Peyer's patch (tissue), 4 donors: ENCODE results near the gene FCMR. TPM values are rescaled to one million over a fixed set of nuclear protein-coding genes. Genes with fewer than 3 reads are reported as not detected.

Experiments used
- DNase-seq, 3 donors: peaks; one replicate each; pipeline ENCODE4 v3.0.0-alpha.2; 2017 to 2019
- H3K27ac ChIP-seq, 4 donors: fragments of 200-600 bp; sonication (generic); one replicate each; pipeline ENCODE4 v1.5.1; 2016 to 2019
- H3K27me3 ChIP-seq, 2 donors: fragments of 200-600 bp; sonication (generic); one replicate each; pipeline ENCODE4 v1.5.1; 2019
- H3K36me3 ChIP-seq, 3 donors: fragments of 200-600 bp; sonication (generic); one replicate each; pipeline ENCODE4 v1.5.1; 2016 to 2019
- H3K4me1 ChIP-seq, 4 donors: fragments of 200-600 bp; sonication (generic); one replicate each; pipeline ENCODE4 v1.5.1; 2016 to 2019
- H3K4me3 ChIP-seq, 4 donors: fragments of 200-600 bp; sonication (generic); 1 replicate in 3 of 4; 2 replicates in 1 of 4; pipeline ENCODE4 v1.5.1; 2016 to 2019; ENCODE audit warnings: mild to moderate bottlenecking in 1 of 4
- H3K9me3 ChIP-seq, 4 donors: fragments of 200-600 bp; sonication (generic); one replicate each; pipeline ENCODE4 v1.5.1; 2016 to 2019; ENCODE audit warnings: mild to moderate bottlenecking in 1 of 4
- POLR2A ChIP-seq, 2 donors: fragments of 450-650 bp; IDR thresholded peaks; one replicate each; pipeline ENCODE4 v1.5.1; 2017; ENCODE audit warnings: antibody characterized with exemption in 2 of 2, mild to moderate bottlenecking in 2 of 2, moderate library complexity in 2 of 2
- total RNA-seq, 4 donors: library from RNA; depleted of rRNA; stranded (reverse); fragments of >200 nt; gene quantifications; one replicate each; pipeline ENCODE4 v1.1.0, GENCODE V29; 2016
- TF ChIP-seq, protein P1 (sequence below), 6 experiments: fragments of 450-650 bp in 4 of 6; fragments of 200-600 bp in 2 of 6; sonication (generic) in 1 of 6; IDR thresholded peaks; one replicate each; pipeline ENCODE4 v1.5.1; 2017 to 2019; ENCODE audit warnings: antibody characterized with exemption in 6 of 6, mild to moderate bottlenecking in 3 of 6, moderate library complexity in 1 of 6

Gene FCMR
- total RNA-seq, 4 donors from 2014 or later = 7.4 to 248 (median 8.6) TPM

DNA sequence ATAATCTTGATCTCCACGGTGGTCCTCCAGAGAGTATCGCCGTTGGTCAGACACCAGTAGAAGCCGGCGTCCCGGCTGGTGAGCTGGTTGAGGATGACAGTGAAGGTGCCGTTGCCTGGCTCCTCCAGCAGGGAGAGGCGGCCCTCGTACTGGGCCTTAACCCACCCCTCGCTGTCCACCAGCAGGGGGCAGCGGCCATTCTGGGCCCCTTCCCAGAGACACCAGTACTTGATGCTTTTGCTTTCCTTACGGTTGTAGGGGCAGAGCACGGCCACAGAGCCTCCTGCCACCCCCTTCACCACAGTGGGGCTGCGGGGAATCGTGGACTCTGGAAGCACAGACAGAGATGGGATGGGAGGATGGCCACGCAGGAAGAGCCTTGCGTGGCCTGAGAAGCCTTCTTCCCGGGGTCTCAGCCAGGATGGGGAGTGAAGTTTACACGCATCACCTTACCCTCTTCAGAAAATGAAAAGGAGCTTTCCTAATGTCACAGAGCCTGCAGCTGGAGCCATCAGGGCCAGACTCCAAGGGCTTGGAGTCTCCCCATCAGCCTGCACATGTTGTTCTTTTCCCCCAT lies 13.8 kb upstream of the FCMR start:
- TF ChIP-seq POLR2A (IDR thresholded peaks at IDR 0.05) = no peak
- TF ChIP-seq, protein P1, sequence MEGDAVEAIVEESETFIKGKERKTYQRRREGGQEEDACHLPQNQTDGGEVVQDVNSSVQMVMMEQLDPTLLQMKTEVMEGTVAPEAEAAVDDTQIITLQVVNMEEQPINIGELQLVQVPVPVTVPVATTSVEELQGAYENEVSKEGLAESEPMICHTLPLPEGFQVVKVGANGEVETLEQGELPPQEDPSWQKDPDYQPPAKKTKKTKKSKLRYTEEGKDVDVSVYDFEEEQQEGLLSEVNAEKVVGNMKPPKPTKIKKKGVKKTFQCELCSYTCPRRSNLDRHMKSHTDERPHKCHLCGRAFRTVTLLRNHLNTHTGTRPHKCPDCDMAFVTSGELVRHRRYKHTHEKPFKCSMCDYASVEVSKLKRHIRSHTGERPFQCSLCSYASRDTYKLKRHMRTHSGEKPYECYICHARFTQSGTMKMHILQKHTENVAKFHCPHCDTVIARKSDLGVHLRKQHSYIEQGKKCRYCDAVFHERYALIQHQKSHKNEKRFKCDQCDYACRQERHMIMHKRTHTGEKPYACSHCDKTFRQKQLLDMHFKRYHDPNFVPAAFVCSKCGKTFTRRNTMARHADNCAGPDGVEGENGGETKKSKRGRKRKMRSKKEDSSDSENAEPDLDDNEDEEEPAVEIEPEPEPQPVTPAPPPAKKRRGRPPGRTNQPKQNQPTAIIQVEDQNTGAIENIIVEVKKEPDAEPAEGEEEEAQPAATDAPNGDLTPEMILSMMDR (IDR thresholded peaks at IDR 0.05) = peak; percentile 13 to 74 (median 58)
- Histone ChIP-seq H3K27me3 (no peaks in the 10 kb centered on the region), H3K9me3 (no peaks in the 10 kb centered on the region), H3K4me3 (no peak overlapping the region), H3K27ac (no peak overlapping the region), H3K36me3 (peaks cover 0 to 16% (median 0%) of the 10 kb centered on the region in 3 donors), H3K4me1 (peaks cover 2 to 16% (median 10%) of the 10 kb centered on the region in 4 donors)
- DNase-seq = peak in 1 of 3 donors; percentile 69

DNA sequence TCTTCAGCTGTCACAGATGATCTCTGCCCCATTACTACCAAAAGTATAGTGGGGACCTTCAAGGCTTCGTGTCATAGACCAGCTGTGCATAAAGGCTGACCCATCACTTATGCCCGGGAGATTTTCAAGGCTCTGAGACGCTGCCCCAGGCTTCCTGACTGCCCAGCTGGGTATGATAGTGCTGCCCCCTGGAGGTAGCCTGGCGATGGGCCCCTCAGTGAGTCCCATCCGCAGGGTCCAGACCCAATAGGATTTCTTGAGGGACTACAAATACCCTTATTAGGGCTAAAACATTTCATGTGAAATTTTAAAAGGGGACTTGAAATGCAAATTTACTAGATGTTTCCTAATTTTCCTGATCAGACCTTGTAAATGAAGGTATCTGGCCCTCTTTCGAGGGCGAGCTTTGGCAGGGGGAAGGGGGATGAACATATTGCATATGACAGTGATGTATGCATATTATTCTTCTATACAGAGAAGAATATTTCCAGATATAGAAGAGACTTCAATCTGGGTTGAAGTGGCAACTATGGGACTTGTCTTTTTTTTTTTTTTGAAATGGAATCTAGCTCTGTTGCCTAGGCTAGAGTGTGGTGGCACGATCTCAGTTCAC lies 11.7 kb upstream of the FCMR start:
- Histone ChIP-seq H3K27me3 (no peaks in the 10 kb centered on the region), H3K27ac (peak overlapping the region in 1 of 4 donors; percentile 90), H3K4me3 (no peak overlapping the region), H3K9me3 (no peaks in the 10 kb centered on the region), H3K36me3 (peaks cover 0 to 16% (median 0%) of the 10 kb centered on the region in 3 donors), H3K4me1 (peaks cover 0 to 24% (median 13%) of the 10 kb centered on the region in 4 donors)
- TF ChIP-seq POLR2A (IDR thresholded peaks at IDR 0.05) = no peak
- TF ChIP-seq, protein P1 (IDR thresholded peaks at IDR 0.05) = peak; percentile 61 to 92 (median 77)
- DNase-seq = peak in 2 of 3 donors; percentile 87 to 92

DNA sequence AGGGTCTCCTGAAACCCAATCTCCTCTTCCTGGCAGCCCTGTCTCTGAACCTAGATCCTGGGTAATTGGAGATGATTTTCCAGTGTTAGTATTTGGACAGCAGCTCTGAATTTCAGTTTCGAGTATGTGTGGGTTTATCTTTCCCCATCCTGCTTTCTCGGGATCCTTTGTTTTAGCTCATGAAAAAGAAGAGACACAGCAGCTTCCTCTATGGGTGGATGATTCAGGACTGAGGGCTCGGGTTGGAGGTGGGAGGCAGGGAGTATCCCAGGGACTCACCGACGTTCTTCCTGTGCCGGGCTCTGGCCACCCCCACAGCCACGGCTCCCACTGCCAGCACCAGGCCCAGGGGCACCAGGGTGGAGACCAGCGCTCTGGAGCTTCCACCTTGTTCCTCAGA lies 10.4 kb upstream of the FCMR start:
- H3K4me3 ChIP-seq = no peak overlapping the region
- DNase-seq = no peak
- H3K36me3 ChIP-seq = peaks cover 0 to 16% (median 0%) of the 10 kb centered on the region in 3 donors
- H3K27me3 ChIP-seq = no peaks in the 10 kb centered on the region
- no peaks in the 10 kb centered on the region for H3K9me3 ChIP-seq
- H3K4me1 ChIP-seq = peaks cover 0 to 24% (median 17%) of the 10 kb centered on the region in 4 donors
- TF ChIP-seq POLR2A (IDR thresholded peaks at IDR 0.05) = no peak
- TF ChIP-seq, protein P1 (IDR thresholded peaks at IDR 0.05) = no peak
- peak overlapping the region in 1 of 4 donors; percentile 90 for H3K27ac ChIP-seq

DNA sequence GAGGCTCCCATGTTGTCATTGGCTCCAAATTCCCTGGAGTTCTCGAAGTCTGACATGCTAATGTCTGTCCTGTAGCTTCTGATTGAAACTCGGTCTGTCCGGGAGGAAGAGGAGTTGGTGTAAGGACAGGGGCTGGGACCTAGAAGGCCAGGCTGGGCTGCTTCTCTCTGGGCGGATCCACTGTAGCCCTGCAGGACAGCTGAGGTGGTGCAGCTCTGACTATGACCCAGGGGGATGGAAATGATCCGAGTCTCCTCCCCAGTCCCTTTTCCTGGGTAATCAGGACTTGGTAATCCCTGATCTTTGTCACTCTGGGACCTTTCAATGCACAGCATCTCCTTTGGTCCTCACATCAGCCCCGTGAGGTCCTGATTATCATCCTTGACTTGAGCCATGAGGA lies 10.0 kb upstream of the FCMR start:
- no peaks in the 10 kb centered on the region for H3K9me3 ChIP-seq
- H3K27ac ChIP-seq = peak overlapping the region in 2 of 4 donors; percentile 81 to 90
- H3K36me3 ChIP-seq = peaks cover 0 to 16% (median 0%) of the 10 kb centered on the region in 3 donors
- H3K4me3 ChIP-seq = no peak overlapping the region
- DNase-seq = no peak
- TF ChIP-seq, protein P1 (IDR thresholded peaks at IDR 0.05) = peak in 3 of 6 experiments; percentile 6 to 15 (median 8)
- TF ChIP-seq POLR2A (IDR thresholded peaks at IDR 0.05) = no peak
- no peaks in the 10 kb centered on the region for H3K27me3 ChIP-seq
- H3K4me1 ChIP-seq = peaks cover 0 to 24% (median 19%) of the 10 kb centered on the region in 4 donors

DNA sequence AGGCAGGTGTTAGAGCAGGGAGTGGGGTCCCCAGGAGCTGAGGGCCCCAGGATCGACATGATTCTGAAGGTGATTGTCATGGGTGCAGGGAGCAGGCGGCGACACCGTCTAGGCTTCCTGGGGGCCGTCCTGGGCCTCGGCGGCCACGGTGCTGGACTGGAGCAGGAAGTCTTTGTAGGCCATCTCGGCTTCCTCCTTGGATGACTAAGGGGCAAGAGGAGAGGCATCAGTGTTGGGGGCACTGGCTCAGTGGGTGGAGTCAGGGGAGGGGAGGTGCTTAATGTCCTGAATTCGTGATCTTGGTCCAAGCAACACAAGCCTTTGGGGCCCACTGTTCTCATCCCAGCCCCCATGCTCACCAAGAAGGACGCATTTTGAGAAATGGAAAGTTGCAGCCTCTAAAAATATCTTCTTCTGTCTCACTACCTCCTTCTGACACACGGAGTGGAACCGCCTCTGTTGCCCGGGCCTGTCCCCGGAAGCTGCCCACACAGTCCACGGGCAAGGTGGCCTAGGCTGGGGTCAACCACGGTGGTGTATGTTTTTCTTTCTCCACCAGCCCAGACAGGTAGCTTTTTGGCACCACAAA lies 8.6 kb upstream of the FCMR start:
- Histone ChIP-seq H3K36me3 (peaks cover 0 to 9% (median 0%) of the 10 kb centered on the region in 3 donors), H3K27ac (peak overlapping the region; percentile 20 to 90 (median 56))
- DNase-seq = peak in 2 of 3 donors; percentile 93 to 94

More for the DNA sequence above, 8.6 kb upstream of the FCMR start:
- TF ChIP-seq, protein P1 (IDR thresholded peaks at IDR 0.05) = no peak
- TF ChIP-seq POLR2A (IDR thresholded peaks at IDR 0.05) = no peak
- Histone ChIP-seq H3K27me3 (no peaks in the 10 kb centered on the region), H3K4me1 (peaks cover 0 to 30% (median 25%) of the 10 kb centered on the region in 4 donors), H3K4me3 (no peak overlapping the region), H3K9me3 (no peaks in the 10 kb centered on the region)
